H9 (cell line): Measurements from ENCODE around the gene TECTB. TPM values are rescaled to one million over a fixed set of nuclear protein-coding genes. Genes with fewer than 3 reads are reported as not detected.

Experiments
- DNase-seq: peaks from one replicate; pipeline ENCODE4 v3.0.0-alpha.2; 2017
- H2AFZ ChIP-seq: one replicate; pipeline ENCODE4 v1.6.1; 2013; ENCODE audit warnings: mild to moderate bottlenecking, low read length, control low read depth, moderate library complexity
- H2AK5ac ChIP-seq: 2 replicates; pipeline ENCODE4 v1.6.1; 2013; ENCODE audit warnings: low read length, control low read depth, mixed read lengths; ENCODE audit not compliant: insufficient read length
- H2BK120ac ChIP-seq: one replicate; pipeline ENCODE4 v1.6.1; 2013; ENCODE audit warnings: low read depth, mild to moderate bottlenecking, low read length, control low read depth, inconsistent platforms; ENCODE audit not compliant: poor library complexity, severe bottlenecking
- H2BK12ac ChIP-seq: 2 replicates; pipeline ENCODE4 v1.6.1; 2013; ENCODE audit warnings: low read length, control low read depth, mixed read lengths, low read depth; ENCODE audit not compliant: insufficient read length
- H2BK15ac ChIP-seq: 2 replicates; pipeline ENCODE4 v1.6.1; 2013; ENCODE audit warnings: low read depth, low read length, control low read depth
- H2BK20ac ChIP-seq: one replicate; pipeline ENCODE4 v1.6.1; 2013; ENCODE audit warnings: low read depth, mild to moderate bottlenecking, low read length, control low read depth, inconsistent platforms; ENCODE audit not compliant: poor library complexity, severe bottlenecking
- H2BK5ac ChIP-seq: 2 replicates; pipeline ENCODE4 v1.6.1; 2013; ENCODE audit warnings: low read length, control low read depth, mixed read lengths; ENCODE audit not compliant: insufficient read length
- H3K14ac ChIP-seq: 2 replicates; pipeline ENCODE4 v1.6.1; 2013; ENCODE audit warnings: low read length, control low read depth; ENCODE audit not compliant: insufficient read depth
- H3K18ac ChIP-seq: 2 replicates; pipeline ENCODE4 v1.6.1; 2013; ENCODE audit warnings: low read depth, mild to moderate bottlenecking, mixed read lengths, low read length, control low read depth; ENCODE audit not compliant: insufficient read length
- H3K23ac ChIP-seq: 2 replicates; pipeline ENCODE4 v1.6.1; 2013; ENCODE audit warnings: low read length, control low read depth, mixed read lengths, low read depth; ENCODE audit not compliant: insufficient read length
- H3K23me2 ChIP-seq: 2 replicates; pipeline ENCODE4 v1.6.1; 2013; ENCODE audit warnings: low read depth, mild to moderate bottlenecking, mixed read lengths, low read length, control low read depth; ENCODE audit not compliant: insufficient read length, poor library complexity, severe bottlenecking
- H3K27ac ChIP-seq: 2 replicates; pipeline ENCODE4 v1.5.1; 2013; ENCODE audit warnings: low read length, control low read depth, mixed read lengths, low read depth; ENCODE audit not compliant: insufficient read length
- H3K27me3 ChIP-seq: 2 replicates; pipeline ENCODE4 v1.6.1; 2013; ENCODE audit warnings: low read length, control low read depth, inconsistent platforms; ENCODE audit not compliant: insufficient read depth
- H3K4ac ChIP-seq: 2 replicates; pipeline ENCODE4 v1.6.1; 2013; ENCODE audit warnings: low read depth, mild to moderate bottlenecking, control low read depth, inconsistent platforms, low read length, moderate library complexity
- H3K4me1 ChIP-seq: 2 replicates; pipeline ENCODE4 v1.6.1; 2013; ENCODE audit warnings: low read length, control low read depth, inconsistent platforms; ENCODE audit not compliant: insufficient read depth
- H3K4me2 ChIP-seq: 2 replicates; pipeline ENCODE4 v1.6.1; 2013; ENCODE audit warnings: low read length, control low read depth, mixed read lengths; ENCODE audit not compliant: insufficient read length, insufficient read depth
- H3K56ac ChIP-seq: 2 replicates; pipeline ENCODE4 v1.6.1; 2013; ENCODE audit warnings: low read depth, mild to moderate bottlenecking, mixed read lengths, low read length, control low read depth; ENCODE audit not compliant: insufficient read length
- H3K79me1 ChIP-seq: 2 replicates; pipeline ENCODE4 v1.6.1; 2013; ENCODE audit warnings: low read depth, mild to moderate bottlenecking, moderate library complexity, low read length, control low read depth, inconsistent platforms; ENCODE audit not compliant: insufficient read depth, poor library complexity, severe bottlenecking
- H3K79me2 ChIP-seq: 2 replicates; pipeline ENCODE4 v1.6.1; 2013; ENCODE audit warnings: low read length, control low read depth, inconsistent platforms; ENCODE audit not compliant: insufficient read depth
- H3K9ac ChIP-seq: 2 replicates; pipeline ENCODE4 v1.6.1; 2013; ENCODE audit warnings: low read length, control low read depth, mixed read lengths; ENCODE audit not compliant: insufficient read length; ENCODE audit errors: extremely low read depth
- H3K9me3 ChIP-seq: one replicate; pipeline ENCODE4 v1.6.1; 2013; ENCODE audit warnings: low read depth, low read length, inconsistent platforms; ENCODE audit not compliant: control insufficient read depth
- H3T11ph ChIP-seq: one replicate; pipeline ENCODE4 v1.6.1; 2013; ENCODE audit warnings: mild to moderate bottlenecking, low read length, control low read depth, inconsistent platforms
- H4K20me1 ChIP-seq: one replicate; pipeline ENCODE4 v1.6.1; 2013; ENCODE audit not compliant: control insufficient read depth, insufficient read length, insufficient read depth
- H4K5ac ChIP-seq: 2 replicates; pipeline ENCODE4 v1.6.1; 2013; ENCODE audit warnings: low read depth, mild to moderate bottlenecking, mixed read lengths, low read length, control low read depth; ENCODE audit not compliant: insufficient read length
- H4K8ac ChIP-seq: replicated peaks from 2 replicates; pipeline ENCODE4 v1.6.1; 2013; ENCODE audit warnings: low read length, control low read depth, mixed read lengths, low read depth; ENCODE audit not compliant: insufficient read length
- H4K91ac ChIP-seq: 2 replicates; pipeline ENCODE4 v1.6.1; 2013; ENCODE audit warnings: low read depth, mild to moderate bottlenecking, moderate library complexity, mixed read lengths, low read length, control low read depth; ENCODE audit not compliant: insufficient read length
- H3K27ac Mint-ChIP-seq, 3 experiments: 2 replicates in 2 of 3; 3 replicates in 1 of 3; pipeline ENCODE4 v1.8.0; 2020 to 2021; ENCODE audit warnings: mixed read lengths in 3 of 3, mild to moderate bottlenecking in 1 of 3, moderate library complexity in 1 of 3
- H3K27me3 Mint-ChIP-seq: 2 replicates; pipeline ENCODE4 v1.8.0; 2021; ENCODE audit warnings: low read depth, mild to moderate bottlenecking, moderate library complexity, mixed read lengths
- H3K36me3 Mint-ChIP-seq, 3 experiments: 2 replicates in 2 of 3; 3 replicates in 1 of 3; pipeline ENCODE4 v1.8.0; 2020 to 2021; ENCODE audit warnings: low read depth in 3 of 3, mixed read lengths in 3 of 3; ENCODE audit not compliant: insufficient read depth in 1 of 3
- H3K4me1 Mint-ChIP-seq, 2 experiments: 2 replicates each; pipeline ENCODE4 v1.8.0; 2020; ENCODE audit warnings: mixed read lengths in 2 of 2
- H3K4me3 Mint-ChIP-seq, 2 experiments: 2 replicates in 1 of 2; 3 replicates in 1 of 2; pipeline ENCODE4 v1.8.0; 2020 to 2021; ENCODE audit warnings: mild to moderate bottlenecking in 2 of 2, mixed read lengths in 2 of 2, moderate library complexity in 1 of 2
- H3K9me3 Mint-ChIP-seq, 2 experiments: 2 replicates in 1 of 2; 3 replicates in 1 of 2; pipeline ENCODE4 v1.8.0; 2020; ENCODE audit warnings: mild to moderate bottlenecking in 2 of 2, mixed read lengths in 2 of 2, moderate library complexity in 1 of 2
- WGBS: extraction: QIAGEN DNeasy Blood & Tissue Kit; methylation state at CpG from one replicate; pipeline ENCODE4 v1.1.7; 2013; ENCODE audit warnings: missing lambda C conversion rate, low lambda C conversion rate, mixed read lengths; ENCODE audit not compliant: insufficient read length; ENCODE audit errors: extremely low coverage; 5-methylcytosine and 5-hydroxymethylcytosine counted together
- total RNA-seq: library from RNA; stranded (reverse); gene quantifications from 2 replicates; pipeline ENCODE4 v1.2.1, GENCODE V29; 2021
- TF ChIP-seq, protein P1 (sequence below): fragments of 200-600 bp; sonication (generic); conservative IDR thresholded peaks from 3 replicates; pipeline ENCODE4 v1.8.0; 2021; ENCODE audit warnings: antibody characterized with exemption, mild to moderate bottlenecking

TECTB gene
- total RNA-seq, 1 experiment from 2014 or later, result not detected

DNA sequence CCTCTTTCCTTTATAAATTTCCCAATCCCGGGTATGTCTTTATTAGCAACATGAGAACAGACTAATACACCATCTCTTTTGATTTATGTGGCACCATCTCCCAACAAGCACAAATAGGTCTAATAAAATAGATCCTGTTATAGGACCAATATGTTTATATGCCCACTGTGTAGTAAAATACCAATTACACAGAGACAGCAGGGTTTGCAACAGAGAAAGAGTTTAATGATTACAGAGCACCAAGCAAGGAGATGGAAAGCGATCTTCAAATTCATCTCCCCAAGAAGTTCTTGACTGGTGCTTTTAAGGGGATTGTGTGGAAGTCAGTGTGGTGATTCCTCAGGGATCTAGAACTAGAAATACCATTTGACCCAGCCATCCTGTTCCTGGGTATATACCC, 33.5 kb upstream of the TECTB start:
- H3K23ac ChIP-seq, result no peak overlapping the region
- WGBS, result no CpG with 5 or more reads among the region's 2 CpGs
- no peak overlapping the region for H4K91ac ChIP-seq
- H3K14ac ChIP-seq, result no peak overlapping the region
- H2AK5ac ChIP-seq, result no peak overlapping the region
- H4K20me1 ChIP-seq, result no peaks in the 10 kb centered on the region
- H2BK5ac ChIP-seq, result no peak overlapping the region
- no peaks in the 10 kb centered on the region for H3K23me2 ChIP-seq
- no peaks in the 10 kb centered on the region for H3K79me1 ChIP-seq
- Mint-ChIP-seq H3K27ac (no peak overlapping the region), H3K9me3 (peaks cover 34% of the 10 kb centered on the region in 2 experiments), H3K27me3 (peaks cover 12% of the 10 kb centered on the region), H3K36me3 (peaks cover 8 to 10% (median 9%) of the 10 kb centered on the region in 3 experiments; a peak in 6 of 7 replicates), H3K4me3 (no peak overlapping the region), H3K4me1 (no peaks in the 10 kb centered on the region)
- no peak overlapping the region for H4K5ac ChIP-seq
- no peak overlapping the region for H3K56ac ChIP-seq
- H2BK20ac ChIP-seq, result no peak overlapping the region
- H3K4ac ChIP-seq, result no peak overlapping the region
- no peak overlapping the region for H3K4me2 ChIP-seq
- H2BK15ac ChIP-seq, result no peak overlapping the region
- no peaks in the 10 kb centered on the region for H3K9me3 ChIP-seq
- TF ChIP-seq, protein P1, sequence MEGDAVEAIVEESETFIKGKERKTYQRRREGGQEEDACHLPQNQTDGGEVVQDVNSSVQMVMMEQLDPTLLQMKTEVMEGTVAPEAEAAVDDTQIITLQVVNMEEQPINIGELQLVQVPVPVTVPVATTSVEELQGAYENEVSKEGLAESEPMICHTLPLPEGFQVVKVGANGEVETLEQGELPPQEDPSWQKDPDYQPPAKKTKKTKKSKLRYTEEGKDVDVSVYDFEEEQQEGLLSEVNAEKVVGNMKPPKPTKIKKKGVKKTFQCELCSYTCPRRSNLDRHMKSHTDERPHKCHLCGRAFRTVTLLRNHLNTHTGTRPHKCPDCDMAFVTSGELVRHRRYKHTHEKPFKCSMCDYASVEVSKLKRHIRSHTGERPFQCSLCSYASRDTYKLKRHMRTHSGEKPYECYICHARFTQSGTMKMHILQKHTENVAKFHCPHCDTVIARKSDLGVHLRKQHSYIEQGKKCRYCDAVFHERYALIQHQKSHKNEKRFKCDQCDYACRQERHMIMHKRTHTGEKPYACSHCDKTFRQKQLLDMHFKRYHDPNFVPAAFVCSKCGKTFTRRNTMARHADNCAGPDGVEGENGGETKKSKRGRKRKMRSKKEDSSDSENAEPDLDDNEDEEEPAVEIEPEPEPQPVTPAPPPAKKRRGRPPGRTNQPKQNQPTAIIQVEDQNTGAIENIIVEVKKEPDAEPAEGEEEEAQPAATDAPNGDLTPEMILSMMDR, result no peak
- H3K9ac ChIP-seq, result no peak overlapping the region
- no peaks in the 10 kb centered on the region for H3K79me2 ChIP-seq
- DNase-seq, result no peak
- H2BK120ac ChIP-seq, result no peak overlapping the region
- no peak overlapping the region for H3T11ph ChIP-seq
- H3K27me3 ChIP-seq, result no peaks in the 10 kb centered on the region
- H2BK12ac ChIP-seq, result no peak overlapping the region
- no peak overlapping the region for H3K27ac ChIP-seq
- H3K18ac ChIP-seq, result no peak overlapping the region
- no peaks in the 10 kb centered on the region for H3K4me1 ChIP-seq
- no peak overlapping the region for H4K8ac ChIP-seq
- H2AFZ ChIP-seq, result no peak overlapping the region
